Renal cortex interstitium (tissue), 11 donors: ENCODE results near the gene GRK1. TPM values are rescaled to one million over a fixed set of nuclear protein-coding genes. Genes with fewer than 3 reads are reported as not detected.

ENCODE experiments used
- DNase-seq, 11 donors: peaks; one replicate each; pipeline ENCODE4 v3.0.0-alpha.2; 2013; ENCODE audit warnings: low read depth in 9 of 11, low spot score in 4 of 11; ENCODE audit errors: extremely low read depth in 1 of 11
- polyA plus RNA-seq, 3 donors: library from polyadenylated mRNA; unstranded; fragments of 120-200 nt; gene quantifications; one replicate each; pipeline ENCODE4 v1.2.1, GENCODE V29; 2013; ENCODE audit not compliant: insufficient read length in 3 of 3

The GRK1 gene
- polyA plus RNA-seq, 3 donors = 0.04 to 0.12 (median 0.08) TPM

GRCh38 chr13:113763961-113764792, 97.2 kb downstream of the GRK1 start:
- DNase-seq = no peak

GRCh38 chr13:113764793-113765563, 98.0 kb downstream of the GRK1 start:
- no peak for DNase-seq

GRCh38 chr13:113765564-113765910, 98.5 kb downstream of the GRK1 start:
- DNase-seq = no peak

GRCh38 chr13:113766035-113766800, 99.2 kb downstream of the GRK1 start:
- DNase-seq = no peak

- no peak for DNase-seq
Measured at GRCh38 chr13:113767366-113767765, 100.3 kb downstream of the GRK1 start.

- DNase-seq = no peak
Measured at GRCh38 chr13:113768018-113768905, 101.2 kb downstream of the GRK1 start.

- DNase-seq = no peak
Measured at GRCh38 chr13:113769106-113769505, 102.1 kb downstream of the GRK1 start.

- no peak for DNase-seq
Measured at GRCh38 chr13:113769881-113770280, 102.9 kb downstream of the GRK1 start.

GRCh38 chr13:113770441-113770840, 103.4 kb downstream of the GRK1 start:
- DNase-seq = no peak

- no peak for DNase-seq
Measured at GRCh38 chr13:113770937-113771336, 103.9 kb downstream of the GRK1 start.

GRCh38 chr13:113771709-113772331, 104.8 kb downstream of the GRK1 start:
- no peak for DNase-seq

GRCh38 chr13:113774177-113775107, 107.4 kb downstream of the GRK1 start:
- no peak for DNase-seq

- no peak for DNase-seq
Measured at GRCh38 chr13:113775451-113776145, 108.6 kb downstream of the GRK1 start.

- DNase-seq = no peak
Measured at GRCh38 chr13:113776231-113777125, 109.5 kb downstream of the GRK1 start.

- peak in 4 of 11 donors; percentile 56 to 68 (median 62) for DNase-seq
Measured at GRCh38 chr13:113777311-113778260, 110.6 kb downstream of the GRK1 start.
